SU-DHL-6 (cell line): Measurements from ENCODE around the gene OXER1.

Experiments
- H2AFZ ChIP-seq: fragments of 200-600 bp; sonication (generic); 2 replicates; pipeline ENCODE4 v1.6.1; 2014; ENCODE audit warnings: low read depth, mild to moderate bottlenecking, moderate library complexity, mixed read lengths, antibody characterized with exemption, low read length; ENCODE audit not compliant: severe bottlenecking
- H3F3A ChIP-seq: fragments of 200-600 bp; shearing (Covaris generic); 2 replicates; pipeline ENCODE4 v1.6.0; 2016; ENCODE audit warnings: antibody characterized with exemption, mild to moderate bottlenecking; ENCODE audit not compliant: insufficient read depth
- H3K27ac ChIP-seq: fragments of 200-600 bp; sonication (generic); 2 replicates; pipeline ENCODE4 v1.5.1; 2016; ENCODE audit warnings: low read depth, mild to moderate bottlenecking, low read length, moderate library complexity, mixed read lengths
- H3K27me3 ChIP-seq: fragments of 200-600 bp; sonication (generic), shearing (Covaris generic); 2 replicates; pipeline ENCODE4 v1.6.0; 2014; ENCODE audit warnings: mild to moderate bottlenecking, low read length
- H3K36me3 ChIP-seq: fragments of 200-600 bp; sonication (generic); 2 replicates; pipeline ENCODE4 v1.6.1; 2014; ENCODE audit warnings: mild to moderate bottlenecking, low read length, mixed read lengths
- H3K4me2 ChIP-seq: fragments of 300-600, 200-600 bp; shearing (Covaris generic), sonication (generic); 2 replicates; pipeline ENCODE4 v1.6.0; 2014; ENCODE audit warnings: low read length, low read depth, mild to moderate bottlenecking; ENCODE audit not compliant: poor library complexity, severe bottlenecking
- H3K4me3 ChIP-seq: fragments of 200-600 bp; sonication (generic); 2 replicates; pipeline ENCODE4 v1.5.1; 2014; ENCODE audit warnings: antibody characterized with exemption, low read length, mild to moderate bottlenecking, mixed read lengths; ENCODE audit not compliant: insufficient read depth, poor library complexity, severe bottlenecking
- H3K79me2 ChIP-seq: fragments of 200-600 bp; sonication (generic); 2 replicates; pipeline ENCODE4 v1.6.1; 2014; ENCODE audit warnings: mild to moderate bottlenecking, low read length, moderate library complexity; ENCODE audit not compliant: insufficient read depth
- H3K9ac ChIP-seq: fragments of 200-600 bp; sonication (generic); 2 replicates; pipeline ENCODE4 v1.7.0; 2014; ENCODE audit warnings: mild to moderate bottlenecking, low read length
- H3K9me2 ChIP-seq: fragments of 200-600 bp; sonication (generic); replicated peaks from 2 replicates; pipeline ENCODE4 v1.6.1; 2014; ENCODE audit warnings: low read length; ENCODE audit not compliant: insufficient read depth
- H3K9me3 ChIP-seq: fragments of 200-600 bp; sonication (generic); 2 replicates; pipeline ENCODE4 v1.6.1; 2014; ENCODE audit warnings: low read length, mixed read lengths; ENCODE audit not compliant: insufficient read depth
- H4K20me1 ChIP-seq: fragments of 200-600 bp; sonication (generic); 2 replicates; pipeline ENCODE4 v1.6.1; 2014; ENCODE audit warnings: low read depth, mild to moderate bottlenecking, antibody characterized with exemption, low read length, moderate library complexity, mixed read lengths
- CTCF ChIP-seq: fragments of 200-600 bp; sonication (generic); IDR thresholded peaks from one replicate; pipeline ENCODE4 v1.5.1; 2017; ENCODE audit warnings: antibody characterized with exemption, mild to moderate bottlenecking, low read length, moderate library complexity; ENCODE audit not compliant: insufficient read depth, poor library complexity, severe bottlenecking
- EZH2phosphoT487 ChIP-seq: fragments of 200-600 bp; sonication (generic), shearing (Covaris generic); conservative IDR thresholded peaks from 2 replicates; pipeline ENCODE4 v1.6.1; 2018; ENCODE audit warnings: mild to moderate bottlenecking, antibody characterized with exemption, low read length, moderate library complexity, mixed read lengths

Gene OXER1

GRCh38 chr2:42793334-42794270 lies 29.7 kb upstream of the OXER1 start:
- Histone ChIP-seq H3K9me3 (no peaks in the 10 kb centered on the region), H3K27ac (no peak overlapping the region), H3K9ac (no peak overlapping the region), H3K27me3 (no peaks in the 10 kb centered on the region), H2AFZ (no peak overlapping the region), H3K79me2 (no peaks in the 10 kb centered on the region), H4K20me1 (no peaks in the 10 kb centered on the region), H3K4me3 (no peak overlapping the region), H3F3A (no peaks in the 10 kb centered on the region), H3K4me2 (no peak overlapping the region), H3K9me2 (no peaks in the 10 kb centered on the region), H3K36me3 (no peaks in the 10 kb centered on the region)
- no peak for TF ChIP-seq EZH2phosphoT487
- no peak for TF ChIP-seq CTCF

- Histone ChIP-seq H3K4me2 (no peak within 1 kb of the TSS), H3K27ac (no peak within 1 kb of the TSS), H3K9me3 (no peaks in the 10 kb centered on the region), H3K9me2 (no peaks in the 10 kb centered on the region), H3K27me3 (no peaks in the 10 kb centered on the region), H3K4me3 (no peak within 1 kb of the TSS), H3K79me2 (no peaks in the 10 kb centered on the region), H3F3A (no peaks in the 10 kb centered on the region), H2AFZ (no peak within 1 kb of the TSS), H4K20me1 (no peaks in the 10 kb centered on the region), H3K36me3 (no peaks in the 10 kb centered on the region), H3K9ac (no peak within 1 kb of the TSS)
- TF ChIP-seq EZH2phosphoT487 (no peak), CTCF (no peak)
Observed at GRCh38 chr2:42792583-42793333, 28.8 kb upstream of the OXER1 start, which contains the start of gene HAAO. HAAO (minus strand) TSS chr2:42792583; CDS start chr2:42792536, 47 bp downstream.

GRCh38 chr2:42792087-42792582 lies 28.2 kb upstream of the OXER1 start:
- no peaks in the 10 kb centered on the region for H3K79me2 ChIP-seq
- H2AFZ ChIP-seq, result no peak overlapping the region
- no peak overlapping the region for H3K4me2 ChIP-seq
- no peak overlapping the region for H3K9ac ChIP-seq
- H3K9me3 ChIP-seq, result no peaks in the 10 kb centered on the region
- H3K27me3 ChIP-seq, result no peaks in the 10 kb centered on the region
- no peaks in the 10 kb centered on the region for H3K36me3 ChIP-seq
- H3F3A ChIP-seq, result no peaks in the 10 kb centered on the region
- no peak overlapping the region for H3K4me3 ChIP-seq
- TF ChIP-seq CTCF (no peak), EZH2phosphoT487 (no peak)
- no peaks in the 10 kb centered on the region for H4K20me1 ChIP-seq
- H3K9me2 ChIP-seq, result no peaks in the 10 kb centered on the region
- no peak overlapping the region for H3K27ac ChIP-seq
